ENCODE results near the gene SORCS2. TPM values are rescaled to one million over a fixed set of nuclear protein-coding genes. Genes with fewer than 3 reads are reported as not detected.
A peak's percentile ranks its signal among the peaks of the same experiment; 100 is the strongest.

Gene SORCS2
- total and polyA plus RNA-seq, 2 of the 4 experiments (the other 2 are of a cell fraction), result 0.36 to 0.62 TPM

- Histone ChIP-seq H3K27me3 (ENCODE audit: control insufficient read depth, insufficient read depth, low read length) (peaks cover 57% of the 10 kb centered on the region), H4K5ac (ENCODE audit: low read depth, low read length) (no peak overlapping the region), H3K36me3 (ENCODE audit: control insufficient read depth, insufficient read depth, low read length) (no peaks in the 10 kb centered on the region), H3K23ac (ENCODE audit: low read depth, low read length) (no peak overlapping the region), H3K14ac (replicated peaks; ENCODE audit: low read depth, low read length) (no peak overlapping the region), H2AK9ac (replicated peaks; ENCODE audit: low read depth, low read length, poor library complexity) (no peak overlapping the region), H3K4me1 (ENCODE audit: control insufficient read depth, insufficient read depth, low read length) (no peaks in the 10 kb centered on the region), H2BK120ac (ENCODE audit: low read depth, low read length) (no peak overlapping the region), H3K4me3 (ENCODE audit: insufficient read depth, low read depth, low read length) (no peak overlapping the region), H3K4me2 (ENCODE audit: low read depth, low read length) (no peak overlapping the region), H4K91ac (ENCODE audit: insufficient read depth, low read depth, low read length) (no peak overlapping the region), H2BK20ac (ENCODE audit: low read depth, low read length) (no peak overlapping the region), H2BK15ac (ENCODE audit: low read depth, low read length) (no peak overlapping the region), H2AFZ (replicated peaks; ENCODE audit: low read length, poor library complexity) (peak overlapping the region; percentile 41), H3K79me1 (ENCODE audit: low read depth in 1 of 2, low read length in 2 of 2) (no peaks in the 10 kb centered on the region), H3K9ac (ENCODE audit: low read depth, low read length) (no peak overlapping the region), H3K9me3 (ENCODE audit: control insufficient read depth, insufficient read depth, low read length) (no peaks in the 10 kb centered on the region), H4K20me1 (ENCODE audit: insufficient read depth, low read length) (no peaks in the 10 kb centered on the region), H3K18ac (ENCODE audit: low read depth, low read length) (no peak overlapping the region), H3K4ac (ENCODE audit: low read depth, low read length) (no peak overlapping the region), H2BK5ac (ENCODE audit: low read depth, low read length, poor library complexity, severe bottlenecking) (no peak overlapping the region), H3K56ac (ENCODE audit: extremely low read depth, insufficient read depth, low read length) (no peak overlapping the region), H2AK5ac (ENCODE audit: low read depth, low read length) (no peak overlapping the region), H3K27ac (ENCODE audit: insufficient read depth, low read length) (no peak overlapping the region), H4K8ac (ENCODE audit: low read depth in 2 of 2, low read length in 2 of 2) (no peak overlapping the region), H3K9me1 (ENCODE audit: insufficient read depth, low read length) (no peaks in the 10 kb centered on the region)
- no peak for TF ChIP-seq POLR2A (IDR thresholded peaks at IDR 0.05; ENCODE audit: low read depth, low read length)
- no peak for TF ChIP-seq RFX5 (IDR thresholded peaks at IDR 0.05; ENCODE audit: low read depth, low read length)
- no peak for TF ChIP-seq MAZ (IDR thresholded peaks at IDR 0.05; ENCODE audit: borderline replicate concordance, low read depth, low read length)
- TF ChIP-seq FOS (IDR thresholded peaks at IDR 0.05; ENCODE audit: low read depth, low read length), result no peak
- no peak for TF ChIP-seq BHLHE40 (IDR thresholded peaks at IDR 0.05; ENCODE audit: low read depth, low read length)
- no peak for TF ChIP-seq RCOR1 (IDR thresholded peaks at IDR 0.05; ENCODE audit: insufficient replicate concordance, low read length)
- TF ChIP-seq CTCF (conservative IDR thresholded peaks at IDR 0.05; ENCODE audit: low read depth, low read length), result no peak
- no peak for TF ChIP-seq CHD1 (IDR thresholded peaks at IDR 0.05; ENCODE audit: low read depth, low read length)
- TF ChIP-seq CEBPB (IDR thresholded peaks at IDR 0.05; ENCODE audit: low read depth, low read length), result no peak
- no peak for TF ChIP-seq SMC3 (IDR thresholded peaks at IDR 0.05; ENCODE audit: low read depth, low read length)
- TF ChIP-seq MAFK (IDR thresholded peaks at IDR 0.05; ENCODE audit: low read depth, low read length), result no peak
- TF ChIP-seq MXI1 (IDR thresholded peaks at IDR 0.05; ENCODE audit: borderline replicate concordance, low read depth, low read length), result no peak
- TF ChIP-seq ELK1 (IDR thresholded peaks at IDR 0.05; ENCODE audit: borderline replicate concordance, low read depth, low read length), result no peak
- TF ChIP-seq NFE2L2 (IDR thresholded peaks at IDR 0.05; ENCODE audit: low read depth, low read length), result no peak
- no peak for TF ChIP-seq RAD21 (IDR thresholded peaks at IDR 0.05; ENCODE audit: low read length)
- no peak for TF ChIP-seq USF2 (IDR thresholded peaks at IDR 0.05; ENCODE audit: low read depth, low read length)
- WGBS, 2 experiments (ENCODE audit: extremely low coverage in 2 of 2, insufficient read length in 1 of 2), result 39% methylated on average over 6 of the region's 14 CpGs; no CpG with 5 or more reads in 1 of the 2 experiments
- dilution Hi-C loops (cut with HindIII; ENCODE audit: low sequenced_read_pairs, unreplicated experiment) (no loop called here), in situ Hi-C loops (cut with MboI; ENCODE audit: low sequenced_read_pairs) (no loop called here), intact Hi-C loops (cut with micrococcal nuclease) (no loop called here)
- no peak for DNase-seq
- BruUV-seq (replicated peaks), result no TSS peak
- ChIA-PET CTCF (no interaction called here), POLR2A (ENCODE audit: unreplicated experiment) (no interaction called here)
- ATAC-seq (ENCODE audit: low read depth), result no peak
These were observed 332.5 kb downstream of the SORCS2 start for GRCh38 chr4:7524843-7525242.
